Measurements from ENCODE around the gene GUCY2D. TPM values are rescaled to one million over a fixed set of nuclear protein-coding genes. Genes with fewer than 3 reads are reported as not detected.

The GUCY2D gene
- total RNA-seq, 1 donor from 2014 or later: under 0.01 TPM

DNA sequence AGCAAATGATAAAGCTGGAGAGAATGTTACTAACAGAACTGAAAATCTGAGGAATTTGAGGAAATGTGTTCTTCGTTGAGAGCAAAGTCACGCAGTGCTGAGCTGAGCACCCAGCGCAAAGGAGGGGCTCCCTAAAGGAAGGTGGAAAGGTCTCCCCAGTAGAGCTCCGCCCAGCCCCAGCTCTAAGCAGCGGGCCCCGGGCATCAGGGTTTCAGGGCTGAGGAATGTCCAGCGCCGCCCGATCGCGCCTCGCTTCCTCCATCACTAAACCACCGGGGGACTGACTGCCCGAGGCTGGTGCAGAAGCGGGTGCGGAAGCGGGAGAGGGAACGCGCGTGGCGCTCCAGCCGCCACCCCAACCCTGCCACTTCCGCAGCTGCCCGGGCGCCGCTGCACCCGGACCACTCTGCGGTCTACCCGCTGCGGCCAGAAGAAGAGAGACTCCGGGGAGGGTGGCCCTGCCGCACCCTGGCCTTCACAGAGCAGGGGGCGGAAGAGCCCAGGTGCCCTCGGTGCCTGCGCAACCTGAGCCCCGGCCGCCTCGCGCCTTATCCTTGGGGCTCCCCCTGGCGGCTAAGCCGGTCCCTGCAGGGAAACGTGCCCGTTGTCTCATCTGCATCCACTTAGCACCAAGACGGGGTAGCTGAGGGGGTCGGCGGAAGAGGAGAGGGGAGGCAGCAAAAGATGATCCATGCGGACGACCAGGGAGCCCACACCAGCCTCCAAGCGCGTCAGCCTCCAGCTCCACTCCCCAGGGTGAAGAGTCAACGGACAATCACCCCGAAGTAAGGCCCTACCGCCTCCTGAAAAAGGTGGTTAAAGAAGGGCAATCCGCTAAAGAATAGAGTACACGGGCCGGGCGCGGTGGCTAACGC lies 12.4 kb upstream of the GUCY2D start:
- DNase-seq (ENCODE audit: low spot score in 2 of 2) (peak; percentile 77 to 83), FAIRE-seq (no peak)

DNA sequence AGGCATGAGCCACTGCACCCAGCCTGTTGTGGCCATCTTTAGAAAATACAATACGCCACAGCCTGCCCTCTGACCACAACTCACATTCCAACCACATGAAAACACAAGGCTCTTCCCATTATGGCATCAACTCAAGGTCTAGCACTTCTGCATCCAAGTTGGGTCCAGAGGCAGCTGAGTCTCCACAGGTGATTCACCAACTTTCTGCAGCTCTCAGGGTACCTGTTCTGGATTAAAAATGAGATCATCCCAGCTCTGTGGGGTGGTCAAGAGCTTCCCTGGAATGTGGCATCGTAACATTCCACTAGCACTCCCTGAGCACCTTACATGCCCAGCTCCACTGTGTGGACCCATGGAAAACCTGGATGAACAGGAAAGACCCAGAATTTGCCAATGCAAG lies 9.9 kb upstream of the GUCY2D start:
- DNase-seq (ENCODE audit: low spot score in 2 of 2) (no peak), FAIRE-seq (no peak)

DNA sequence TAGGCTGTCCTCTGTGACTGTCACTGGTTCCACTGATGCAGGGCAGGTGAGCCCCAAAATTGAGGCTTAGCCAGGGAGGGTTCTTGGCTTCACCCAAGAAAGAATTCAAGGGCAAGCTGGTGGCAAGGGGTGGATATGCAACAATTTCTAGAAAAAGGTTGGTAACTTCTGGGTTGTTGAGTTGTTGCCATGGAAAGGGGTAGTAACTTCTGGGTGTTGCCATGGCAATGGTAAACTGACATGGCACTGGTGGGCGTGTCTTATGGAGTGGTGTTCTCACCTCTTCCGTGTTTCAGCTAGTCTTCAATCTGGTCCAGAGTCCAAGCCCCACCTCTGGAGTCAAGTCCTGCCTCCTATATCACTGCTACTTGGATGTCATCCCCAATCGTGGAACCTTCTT lies 9.5 kb upstream of the GUCY2D start:
- DNase-seq (ENCODE audit: low spot score in 2 of 2): no peak
- no peak for FAIRE-seq

DNA sequence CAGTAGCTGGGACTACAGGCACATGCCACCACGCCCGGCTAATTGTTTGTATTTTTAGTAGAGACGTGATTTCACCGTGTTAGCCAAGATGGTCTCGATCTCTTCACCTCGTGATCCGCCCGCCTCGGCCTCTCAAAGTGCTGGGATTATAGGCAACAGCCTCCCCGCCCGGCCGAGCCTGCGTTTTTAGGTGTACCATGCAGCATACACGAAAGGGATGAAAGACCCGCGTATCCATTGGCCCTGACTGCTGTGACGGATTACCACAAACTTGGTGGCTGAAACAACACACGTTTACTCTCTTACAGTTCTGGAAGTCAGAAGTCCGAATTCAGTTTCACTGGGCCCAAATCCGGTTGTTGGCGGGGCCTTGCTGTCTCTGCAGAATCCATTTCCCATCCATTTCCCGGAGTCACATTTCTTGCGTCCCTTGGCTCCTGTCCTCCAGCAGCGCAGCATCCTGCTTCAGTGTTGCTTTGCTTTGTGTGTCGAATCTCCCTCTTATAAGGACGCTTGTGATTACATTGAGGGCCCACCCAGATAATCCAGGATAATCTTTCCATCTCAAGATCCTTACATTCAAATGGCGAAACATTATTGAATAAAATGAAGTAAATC lies 8.3 kb upstream of the GUCY2D start:
- FAIRE-seq: no peak
- DNase-seq (ENCODE audit: low spot score in 2 of 2): no peak

DNA sequence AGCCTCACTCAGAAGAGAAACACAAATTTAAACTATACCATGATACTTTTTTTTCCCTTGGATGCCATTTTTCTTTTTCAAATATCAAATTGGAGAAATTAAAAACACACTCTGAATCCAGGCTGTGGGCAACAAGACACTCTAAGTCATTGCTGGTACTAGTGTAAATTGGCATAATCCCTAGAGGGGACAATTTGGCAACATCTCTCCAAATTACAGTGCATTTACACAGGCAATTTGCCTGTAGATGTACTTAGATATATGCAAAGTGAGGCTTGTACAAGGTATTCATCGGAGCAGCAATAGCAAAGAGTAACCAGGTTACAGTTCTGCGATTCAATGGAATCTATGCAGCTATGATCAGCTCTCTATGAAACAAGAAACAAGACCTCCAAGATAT lies 6.7 kb upstream of the GUCY2D start:
- FAIRE-seq: no peak
- DNase-seq (ENCODE audit: low spot score in 2 of 2): no peak

DNA sequence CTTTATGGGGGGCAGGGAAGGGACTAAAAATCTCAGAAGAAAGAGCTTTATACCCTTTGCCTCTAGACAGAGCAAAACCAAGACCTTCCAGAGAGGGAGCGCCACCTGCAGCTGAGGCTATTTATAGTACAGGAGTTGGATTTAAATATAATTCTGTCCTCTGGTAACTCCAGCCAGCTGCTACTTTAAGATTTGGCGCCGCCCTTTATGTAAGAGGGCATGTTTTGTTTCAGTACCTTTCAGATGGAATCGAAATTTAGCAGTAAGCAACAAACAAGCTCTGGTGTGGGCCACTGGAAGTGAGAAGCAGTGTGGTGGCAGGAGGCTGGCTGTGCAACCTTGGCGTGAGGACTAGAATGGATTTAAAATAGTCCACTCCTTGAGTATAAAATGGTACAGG lies 5.2 kb upstream of the GUCY2D start:
- DNase-seq (ENCODE audit: low spot score in 2 of 2) (peak in 1 of 2 donors; percentile 5), FAIRE-seq (no peak)

DNA sequence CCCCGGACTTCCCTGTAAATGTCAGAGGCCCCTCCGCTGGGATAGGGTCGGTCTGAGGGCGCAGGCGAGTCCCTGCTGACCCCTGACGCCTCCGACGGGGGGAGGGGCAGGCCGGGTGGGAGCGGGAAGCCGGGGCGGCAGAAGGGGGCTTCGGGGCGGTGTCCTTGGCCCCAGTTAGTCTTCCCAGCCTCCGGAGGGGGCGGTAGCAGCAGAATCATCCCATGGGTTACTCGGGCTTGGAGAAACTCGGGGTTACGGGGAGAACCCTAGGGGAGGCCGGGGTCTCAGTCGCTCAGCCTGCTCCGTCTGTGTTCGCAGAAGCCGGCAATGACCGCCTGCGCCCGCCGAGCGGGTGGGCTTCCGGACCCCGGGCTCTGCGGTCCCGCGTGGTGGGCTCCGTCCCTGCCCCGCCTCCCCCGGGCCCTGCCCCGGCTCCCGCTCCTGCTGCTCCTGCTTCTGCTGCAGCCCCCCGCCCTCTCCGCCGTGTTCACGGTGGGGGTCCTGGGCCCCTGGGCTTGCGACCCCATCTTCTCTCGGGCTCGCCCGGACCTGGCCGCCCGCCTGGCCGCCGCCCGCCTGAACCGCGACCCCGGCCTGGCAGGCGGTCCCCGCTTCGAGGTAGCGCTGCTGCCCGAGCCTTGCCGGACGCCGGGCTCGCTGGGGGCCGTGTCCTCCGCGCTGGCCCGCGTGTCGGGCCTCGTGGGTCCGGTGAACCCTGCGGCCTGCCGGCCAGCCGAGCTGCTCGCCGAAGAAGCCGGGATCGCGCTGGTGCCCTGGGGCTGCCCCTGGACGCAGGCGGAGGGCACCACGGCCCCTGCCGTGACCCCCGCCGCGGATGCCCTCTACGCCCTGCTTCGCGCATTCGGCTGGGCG lies 542 bp downstream of the GUCY2D start:
- no peak for DNase-seq (ENCODE audit: low spot score in 2 of 2)
- FAIRE-seq: no peak

DNA sequence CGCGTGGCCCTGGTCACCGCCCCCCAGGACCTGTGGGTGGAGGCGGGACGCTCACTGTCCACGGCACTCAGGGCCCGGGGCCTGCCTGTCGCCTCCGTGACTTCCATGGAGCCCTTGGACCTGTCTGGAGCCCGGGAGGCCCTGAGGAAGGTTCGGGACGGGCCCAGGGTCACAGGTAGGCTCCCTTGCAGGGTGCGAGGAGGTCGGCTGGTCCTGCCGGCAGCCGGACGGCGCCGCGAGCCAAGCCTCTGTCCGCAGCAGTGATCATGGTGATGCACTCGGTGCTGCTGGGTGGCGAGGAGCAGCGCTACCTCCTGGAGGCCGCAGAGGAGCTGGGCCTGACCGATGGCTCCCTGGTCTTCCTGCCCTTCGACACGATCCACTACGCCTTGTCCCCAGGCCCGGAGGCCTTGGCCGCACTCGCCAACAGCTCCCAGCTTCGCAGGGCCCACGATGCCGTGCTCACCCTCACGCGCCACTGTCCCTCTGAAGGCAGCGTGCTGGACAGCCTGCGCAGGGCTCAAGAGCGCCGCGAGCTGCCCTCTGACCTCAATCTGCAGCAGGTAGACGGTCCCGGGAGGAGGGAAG lies 1.3 kb downstream of the GUCY2D start:
- FAIRE-seq: no peak
- DNase-seq (ENCODE audit: low spot score in 2 of 2): no peak

DNA sequence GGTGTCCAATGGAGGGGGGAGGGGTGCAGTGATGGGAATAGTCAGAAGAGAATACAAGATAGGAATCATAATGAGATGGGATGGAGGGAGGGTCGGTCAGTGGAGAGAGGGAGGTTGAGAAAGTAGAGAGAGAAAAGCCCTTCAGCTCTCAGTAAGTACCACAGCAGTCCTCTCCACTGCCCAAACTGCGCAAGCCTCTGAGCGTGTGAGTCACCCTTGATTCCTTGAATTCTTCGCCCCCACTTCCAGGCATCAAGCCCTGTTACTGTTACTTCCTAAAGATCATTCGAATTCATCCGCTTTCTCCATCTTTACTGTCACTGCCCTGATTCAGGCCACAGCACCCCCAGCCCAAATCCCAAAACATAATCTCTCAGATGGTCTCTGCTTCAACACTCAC lies 2.5 kb downstream of the GUCY2D start:
- no peak for DNase-seq (ENCODE audit: low spot score in 2 of 2)
- FAIRE-seq: no peak

DNA sequence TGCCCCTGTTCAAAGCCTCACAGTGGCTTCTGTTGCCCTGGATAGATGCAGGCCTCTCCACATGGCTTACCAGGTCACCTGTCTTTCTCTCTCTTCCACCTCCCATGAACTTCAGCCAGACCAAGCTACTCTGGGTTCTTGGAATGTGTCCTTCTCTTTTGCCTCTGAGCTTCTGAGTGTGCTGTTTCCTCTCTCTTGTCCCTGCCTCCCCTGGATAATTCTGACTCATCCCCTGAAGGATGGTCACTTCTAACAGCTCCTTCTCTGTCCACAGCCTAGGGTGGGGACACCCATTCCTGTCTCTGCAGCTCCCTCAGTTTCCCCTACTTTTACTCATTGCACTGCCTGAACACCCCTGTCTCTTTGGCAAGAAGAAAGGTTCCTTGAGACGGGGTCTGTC lies 2.9 kb downstream of the GUCY2D start:
- FAIRE-seq: no peak
- no peak for DNase-seq (ENCODE audit: low spot score in 2 of 2)

DNA sequence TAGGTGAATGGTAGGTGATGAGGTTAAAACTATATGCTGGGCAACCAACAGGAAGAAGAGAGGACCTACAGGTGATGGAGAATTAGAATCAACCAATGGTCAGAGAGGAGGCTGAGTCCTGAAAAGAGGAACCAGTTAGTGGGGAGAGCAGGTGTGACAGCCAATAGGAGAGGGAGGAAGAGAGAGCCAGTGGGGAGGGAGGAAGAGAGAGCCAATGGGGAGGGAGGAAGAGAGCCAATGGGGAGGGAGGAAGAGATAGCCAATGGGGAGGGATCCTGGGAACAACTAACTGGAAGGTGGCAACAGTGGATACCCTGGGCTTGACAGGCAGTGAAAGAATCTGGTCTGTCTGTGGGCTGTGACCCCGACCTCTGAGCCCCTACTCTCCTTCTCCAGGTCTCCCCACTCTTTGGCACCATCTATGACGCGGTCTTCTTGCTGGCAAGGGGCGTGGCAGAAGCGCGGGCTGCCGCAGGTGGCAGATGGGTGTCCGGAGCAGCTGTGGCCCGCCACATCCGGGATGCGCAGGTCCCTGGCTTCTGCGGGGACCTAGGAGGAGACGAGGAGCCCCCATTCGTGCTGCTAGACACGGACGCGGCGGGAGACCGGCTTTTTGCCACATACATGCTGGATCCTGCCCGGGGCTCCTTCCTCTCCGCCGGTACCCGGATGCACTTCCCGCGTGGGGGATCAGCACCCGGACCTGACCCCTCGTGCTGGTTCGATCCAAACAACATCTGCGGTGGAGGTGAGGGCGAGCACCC lies 3.7 kb downstream of the GUCY2D start:
- DNase-seq (ENCODE audit: low spot score in 2 of 2): no peak
- FAIRE-seq: no peak

DNA sequence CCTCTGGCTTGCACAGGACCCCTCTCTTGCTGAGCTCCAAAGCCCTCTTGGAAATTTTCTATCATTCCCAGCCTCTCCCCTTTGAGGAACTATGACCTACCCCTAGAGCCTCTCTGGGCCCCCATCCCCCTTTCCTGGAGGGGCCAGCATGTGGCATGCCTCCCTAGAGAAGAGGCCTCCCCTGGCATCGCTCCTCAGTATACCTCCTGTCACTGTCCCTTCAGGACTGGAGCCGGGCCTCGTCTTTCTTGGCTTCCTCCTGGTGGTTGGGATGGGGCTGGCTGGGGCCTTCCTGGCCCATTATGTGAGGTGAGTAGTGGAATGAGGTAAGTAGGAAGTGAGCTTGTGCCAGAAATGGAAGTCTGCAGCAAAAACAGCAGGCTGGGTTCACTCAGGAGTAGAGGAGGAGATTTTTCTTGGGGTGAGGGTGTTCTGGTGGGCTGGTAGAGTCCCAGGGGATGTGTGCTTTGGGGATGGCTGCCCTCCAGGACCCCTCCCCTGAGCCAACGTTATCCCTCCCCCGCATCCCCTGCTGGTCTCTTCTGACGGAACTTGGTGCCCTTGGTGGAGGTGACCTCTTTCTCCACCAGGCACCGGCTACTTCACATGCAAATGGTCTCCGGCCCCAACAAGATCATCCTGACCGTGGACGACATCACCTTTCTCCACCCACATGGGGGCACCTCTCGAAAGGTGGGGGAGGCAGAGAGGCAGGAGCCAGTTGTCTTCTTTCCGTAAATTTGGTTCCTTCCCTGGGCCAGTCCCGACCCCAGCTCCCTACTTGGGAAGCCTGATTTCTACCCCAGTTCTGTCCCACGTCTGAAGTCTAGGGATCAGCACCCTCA lies 4.6 kb downstream of the GUCY2D start:
- DNase-seq (ENCODE audit: low spot score in 2 of 2): no peak
- no peak for FAIRE-seq

DNA sequence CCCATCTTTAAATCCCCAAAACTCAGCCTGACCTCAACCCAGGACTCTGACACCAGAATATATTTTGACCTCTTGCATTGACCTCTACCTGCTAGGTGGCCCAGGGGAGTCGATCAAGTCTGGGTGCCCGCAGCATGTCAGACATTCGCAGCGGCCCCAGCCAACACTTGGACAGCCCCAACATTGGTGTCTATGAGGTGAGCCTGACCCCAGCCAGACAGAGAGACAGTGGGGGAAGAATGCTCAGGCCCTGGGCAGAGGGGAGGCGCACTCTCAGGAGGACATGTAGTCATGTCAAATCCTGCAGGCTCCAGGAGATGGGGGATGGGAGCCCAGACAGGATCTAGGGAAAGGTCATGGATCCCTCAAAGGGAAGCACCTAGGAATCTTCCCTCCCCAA lies 5.4 kb downstream of the GUCY2D start:
- no peak for FAIRE-seq
- no peak for DNase-seq (ENCODE audit: low spot score in 2 of 2)

DNA sequence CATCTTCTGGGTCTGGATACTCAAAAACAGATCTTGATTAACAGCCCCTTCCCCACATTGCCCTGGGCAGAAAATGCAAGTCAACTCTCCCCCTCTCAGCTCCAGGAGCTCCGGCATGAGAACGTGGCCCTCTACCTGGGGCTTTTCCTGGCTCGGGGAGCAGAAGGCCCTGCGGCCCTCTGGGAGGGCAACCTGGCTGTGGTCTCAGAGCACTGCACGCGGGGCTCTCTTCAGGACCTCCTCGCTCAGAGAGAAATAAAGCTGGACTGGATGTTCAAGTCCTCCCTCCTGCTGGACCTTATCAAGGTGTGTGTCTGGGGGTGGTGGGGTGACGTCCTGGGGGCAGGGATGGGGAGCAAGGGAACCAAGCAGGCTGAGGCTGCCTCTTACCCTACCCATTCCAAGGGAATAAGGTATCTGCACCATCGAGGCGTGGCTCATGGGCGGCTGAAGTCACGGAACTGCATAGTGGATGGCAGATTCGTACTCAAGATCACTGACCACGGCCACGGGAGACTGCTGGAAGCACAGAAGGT lies 9.7 kb downstream of the GUCY2D start:
- FAIRE-seq: no peak
- DNase-seq (ENCODE audit: low spot score in 2 of 2): no peak

DNA sequence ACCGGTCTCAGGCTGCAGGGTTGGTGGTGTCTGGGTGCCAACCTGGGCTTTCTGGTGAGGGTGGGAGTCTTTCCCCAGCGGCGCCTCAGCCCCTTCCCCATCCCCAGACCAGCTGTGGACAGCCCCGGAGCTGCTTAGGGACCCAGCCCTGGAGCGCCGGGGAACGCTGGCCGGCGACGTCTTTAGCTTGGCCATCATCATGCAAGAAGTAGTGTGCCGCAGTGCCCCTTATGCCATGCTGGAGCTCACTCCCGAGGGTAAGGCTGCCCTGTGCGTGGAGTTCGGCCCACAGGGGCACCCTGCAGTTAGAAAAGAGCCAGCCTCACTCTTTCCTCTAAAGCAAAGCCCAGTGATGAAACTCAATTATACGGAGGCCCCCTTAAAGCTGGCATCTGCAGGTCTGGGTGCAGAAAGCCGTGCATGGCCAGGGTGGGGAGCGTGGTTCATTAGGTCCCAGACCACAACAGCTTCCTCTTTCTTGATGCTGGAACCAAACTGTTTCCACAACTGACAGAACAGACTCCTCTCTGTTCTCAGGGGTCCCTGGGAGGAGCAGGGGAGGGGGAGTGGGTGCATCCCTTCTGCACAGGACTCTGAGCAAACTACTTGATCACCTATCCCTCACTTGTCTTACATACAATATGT lies 10.7 kb downstream of the GUCY2D start:
- no peak for FAIRE-seq
- no peak for DNase-seq (ENCODE audit: low spot score in 2 of 2)

DNA sequence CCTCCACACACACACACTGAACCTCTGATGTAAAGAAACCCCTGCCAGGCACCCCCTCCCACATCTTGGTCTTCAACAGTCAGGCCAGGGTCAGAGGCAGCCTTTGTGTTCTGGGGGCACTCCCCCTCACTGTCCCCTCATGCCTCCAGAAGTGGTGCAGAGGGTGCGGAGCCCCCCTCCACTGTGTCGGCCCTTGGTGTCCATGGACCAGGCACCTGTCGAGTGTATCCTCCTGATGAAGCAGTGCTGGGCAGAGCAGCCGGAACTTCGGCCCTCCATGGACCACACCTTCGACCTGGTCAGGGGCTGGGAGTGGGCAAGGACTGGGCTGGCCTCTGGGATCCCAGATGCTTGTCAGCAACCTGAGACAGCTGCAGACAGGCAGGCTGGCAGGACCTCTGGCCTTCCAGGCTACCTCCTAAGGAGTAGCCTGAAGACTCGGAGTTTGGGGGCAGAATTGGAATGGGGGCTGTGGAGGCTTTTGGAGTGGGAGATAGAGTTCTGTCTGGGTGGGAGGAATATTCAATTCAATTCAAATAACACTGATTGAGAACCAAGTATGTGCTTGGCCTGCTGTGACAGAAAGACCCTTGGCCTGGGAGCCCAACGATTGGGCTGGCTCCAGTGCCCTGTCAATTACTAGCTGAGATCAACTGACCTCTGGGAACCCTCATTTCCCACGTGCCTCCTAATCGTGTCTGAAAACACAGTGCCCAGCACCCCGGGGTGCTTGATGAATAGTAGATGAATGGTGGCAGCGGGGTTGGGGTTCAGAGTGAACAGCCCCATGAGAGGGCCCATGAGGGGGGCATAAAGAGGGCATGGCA lies 11.5 kb downstream of the GUCY2D start:
- no peak for DNase-seq (ENCODE audit: low spot score in 2 of 2)
- FAIRE-seq: no peak

DNA sequence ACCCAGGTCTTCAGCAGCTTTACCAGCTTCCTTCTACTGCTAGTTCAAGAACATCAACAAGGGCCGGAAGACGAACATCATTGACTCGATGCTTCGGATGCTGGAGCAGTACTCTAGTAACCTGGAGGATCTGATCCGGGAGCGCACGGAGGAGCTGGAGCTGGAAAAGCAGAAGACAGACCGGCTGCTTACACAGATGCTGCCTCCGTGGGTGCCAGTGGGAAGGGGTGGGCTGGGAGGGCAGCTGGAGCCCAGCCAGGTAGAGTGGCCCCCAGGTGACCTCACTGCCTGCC lies 12.1 kb downstream of the GUCY2D start:
- FAIRE-seq: no peak
- no peak for DNase-seq (ENCODE audit: low spot score in 2 of 2)

Measured in frontal cortex (tissue), 4 donors.